ENCODE data around the gene CAPN5.
A peak's percentile ranks its signal among the peaks of the same experiment; 100 is the strongest.
"Not testable (repeated sequence)": the region's sequence is repeated elsewhere in the genome, so short reads cannot be mapped to it uniquely, and the experiment has no call there.

Gene CAPN5

DNA sequence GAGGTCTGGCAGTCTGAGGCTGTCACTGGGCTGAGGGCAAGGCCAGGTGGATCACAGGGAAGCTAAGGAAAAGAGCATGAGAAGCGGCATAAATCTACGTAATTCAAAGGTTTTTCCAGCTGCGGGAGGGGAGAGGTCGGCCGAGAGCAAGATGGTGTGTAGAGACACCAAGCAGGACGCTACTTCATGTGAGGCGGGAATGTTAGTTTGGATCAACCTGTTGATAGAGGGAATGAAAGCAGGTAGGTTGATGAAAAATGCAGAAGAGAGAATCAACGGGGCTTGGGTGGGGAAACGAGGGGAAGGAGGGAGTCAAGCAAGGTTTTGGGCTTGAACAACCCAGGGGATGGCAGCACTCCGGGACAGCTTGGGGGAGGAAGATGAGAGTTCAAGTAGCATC, 29.7 kb upstream of the CAPN5 start:
- H3K36me3 Mint-ChIP-seq (ENCODE audit: low read depth), result no peaks in the 10 kb centered on the region
- no peak overlapping the region for H3K27ac Mint-ChIP-seq
- H3K4me3 Mint-ChIP-seq, result no peak overlapping the region
- no peak for DNase-seq (ENCODE audit: low spot score)
- peaks cover 34% of the 10 kb centered on the region for H3K27me3 Mint-ChIP-seq (ENCODE audit: low read depth)
- H3K4me1 Mint-ChIP-seq (ENCODE audit: low read depth), result peaks cover 4% of the 10 kb centered on the region
- H3K9me3 Mint-ChIP-seq, result no peaks in the 10 kb centered on the region

DNA sequence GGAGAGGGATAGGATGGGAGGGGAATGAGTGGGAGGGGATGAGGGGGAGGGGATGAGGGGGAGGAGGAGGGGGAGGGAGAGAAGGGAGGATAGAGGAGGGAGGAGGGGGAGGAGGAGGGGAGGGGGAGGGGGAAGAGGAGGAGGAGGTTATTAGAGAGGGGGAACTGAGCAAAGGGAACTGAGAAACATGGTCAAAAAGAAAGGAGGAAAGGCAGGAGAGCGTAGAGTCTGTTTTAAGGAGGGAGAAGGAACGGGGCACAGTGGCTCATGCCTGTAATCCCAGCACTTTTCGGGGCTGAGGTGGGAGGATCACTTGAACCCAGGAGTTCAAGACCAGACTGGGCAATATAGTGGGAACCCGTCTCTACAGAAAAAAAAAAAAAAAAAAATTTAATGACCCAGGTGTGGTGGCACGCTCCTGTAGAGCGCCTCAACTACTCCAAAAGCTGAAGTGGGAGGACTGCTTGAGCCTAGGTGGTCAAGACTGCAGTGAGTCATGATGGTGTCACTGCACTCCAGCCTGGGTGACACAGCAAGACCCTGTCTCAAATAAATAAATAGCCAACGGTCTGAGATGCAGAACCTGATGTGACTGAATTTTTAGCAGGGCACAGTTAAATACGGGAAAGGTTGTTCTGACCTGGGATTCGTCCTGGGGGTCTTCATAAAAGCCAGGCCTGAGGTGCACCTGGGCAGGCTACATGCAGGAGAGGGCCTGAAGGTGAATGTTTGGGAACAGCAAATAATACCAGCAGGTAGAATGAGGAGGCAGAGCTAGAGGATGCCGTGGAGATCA, 28.5 kb upstream of the CAPN5 start:
- no peaks in the 10 kb centered on the region for H3K36me3 Mint-ChIP-seq (ENCODE audit: low read depth)
- peaks cover 37% of the 10 kb centered on the region for H3K27me3 Mint-ChIP-seq (ENCODE audit: low read depth)
- H3K4me3 Mint-ChIP-seq, result no peak overlapping the region
- no peak overlapping the region for H3K27ac Mint-ChIP-seq
- H3K9me3 Mint-ChIP-seq, result no peaks in the 10 kb centered on the region
- peaks cover 4% of the 10 kb centered on the region for H3K4me1 Mint-ChIP-seq (ENCODE audit: low read depth)
- DNase-seq (ENCODE audit: low spot score), result no peak

DNA sequence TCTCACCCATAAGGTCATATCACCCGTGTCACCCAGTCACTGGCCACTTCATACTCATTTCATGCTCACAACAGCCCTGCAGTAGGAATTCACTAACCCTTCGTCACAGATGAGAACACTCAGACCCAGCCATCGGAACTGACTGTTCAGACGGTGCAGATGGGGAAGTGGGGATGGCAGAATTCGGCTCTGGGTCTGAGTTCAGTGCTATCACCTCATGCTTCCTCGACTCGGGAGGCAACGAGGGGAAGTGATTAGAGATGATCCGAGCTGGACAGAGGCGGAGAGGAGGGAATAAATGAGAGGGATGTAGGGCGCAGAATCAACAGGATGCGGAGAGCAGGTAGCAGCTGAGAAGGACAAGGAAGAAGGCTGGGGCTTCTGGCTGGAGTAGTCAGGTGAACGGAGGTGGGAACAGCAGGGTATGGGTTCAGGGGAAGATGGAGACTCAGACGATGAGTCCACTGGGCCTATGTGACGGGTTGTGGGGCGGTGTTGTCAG, 27.9 kb upstream of the CAPN5 start:
- no peak for DNase-seq (ENCODE audit: low spot score)
- Mint-ChIP-seq H3K4me1 (ENCODE audit: low read depth) (peaks cover 4% of the 10 kb centered on the region), H3K36me3 (ENCODE audit: low read depth) (no peaks in the 10 kb centered on the region), H3K27ac (no peak overlapping the region), H3K27me3 (ENCODE audit: low read depth) (peaks cover 37% of the 10 kb centered on the region), H3K9me3 (no peaks in the 10 kb centered on the region), H3K4me3 (peak overlapping the region; percentile 55)

DNA sequence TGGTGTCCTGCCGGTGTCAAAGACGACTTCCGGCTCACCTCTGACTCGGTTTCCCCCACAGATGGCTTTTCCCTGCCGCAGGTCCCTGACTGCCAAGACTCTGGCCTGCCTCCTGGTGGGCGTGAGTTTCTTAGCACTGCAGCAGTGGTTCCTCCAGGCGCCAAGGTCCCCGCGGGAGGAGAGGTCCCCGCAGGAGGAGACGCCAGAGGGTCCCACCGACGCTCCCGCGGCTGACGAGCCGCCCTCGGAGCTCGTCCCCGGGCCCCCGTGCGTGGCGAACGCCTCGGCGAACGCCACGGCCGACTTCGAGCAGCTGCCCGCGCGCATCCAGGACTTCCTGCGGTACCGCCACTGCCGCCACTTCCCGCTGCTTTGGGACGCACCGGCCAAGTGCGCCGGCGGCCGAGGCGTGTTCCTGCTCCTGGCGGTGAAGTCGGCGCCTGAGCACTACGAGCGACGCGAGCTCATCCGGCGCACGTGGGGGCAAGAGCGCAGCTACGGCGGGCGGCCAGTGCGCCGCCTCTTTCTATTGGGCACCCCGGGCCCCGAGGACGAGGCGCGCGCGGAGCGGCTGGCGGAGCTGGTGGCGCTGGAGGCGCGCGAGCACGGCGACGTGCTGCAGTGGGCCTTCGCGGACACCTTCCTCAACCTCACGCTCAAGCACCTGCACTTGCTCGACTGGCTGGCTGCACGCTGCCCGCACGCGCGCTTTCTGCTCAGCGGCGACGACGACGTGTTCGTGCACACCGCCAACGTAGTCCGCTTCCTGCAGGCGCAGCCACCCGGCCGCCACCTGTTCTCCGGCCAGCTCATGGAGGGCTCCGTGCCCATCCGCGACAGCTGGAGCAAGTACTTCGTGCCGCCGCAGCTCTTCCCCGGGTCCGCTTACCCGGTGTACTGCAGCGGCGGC, 27.0 kb upstream of the CAPN5 start:
- Mint-ChIP-seq H3K4me3 (no peak overlapping the region), H3K27me3 (ENCODE audit: low read depth) (peaks cover 41% of the 10 kb centered on the region), H3K4me1 (ENCODE audit: low read depth) (peaks cover 4% of the 10 kb centered on the region), H3K27ac (no peak overlapping the region), H3K36me3 (ENCODE audit: low read depth) (no peaks in the 10 kb centered on the region), H3K9me3 (no peaks in the 10 kb centered on the region)
- peak; percentile 26 for DNase-seq (ENCODE audit: low spot score)

DNA sequence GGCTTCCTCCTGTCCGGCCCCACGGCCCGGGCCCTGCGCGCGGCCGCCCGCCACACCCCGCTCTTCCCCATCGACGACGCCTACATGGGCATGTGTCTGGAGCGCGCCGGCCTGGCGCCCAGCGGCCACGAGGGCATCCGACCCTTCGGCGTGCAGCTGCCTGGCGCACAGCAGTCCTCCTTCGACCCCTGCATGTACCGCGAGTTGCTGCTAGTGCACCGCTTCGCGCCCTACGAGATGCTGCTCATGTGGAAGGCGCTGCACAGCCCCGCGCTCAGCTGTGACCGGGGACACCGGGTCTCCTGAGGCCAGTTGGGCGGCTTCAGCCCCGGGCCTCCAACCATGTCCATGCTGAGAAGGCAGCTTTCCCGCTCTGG, 26.4 kb upstream of the CAPN5 start:
- H3K27me3 Mint-ChIP-seq (ENCODE audit: low read depth), result peaks cover 45% of the 10 kb centered on the region
- DNase-seq (ENCODE audit: low spot score), result no peak
- no peaks in the 10 kb centered on the region for H3K9me3 Mint-ChIP-seq
- H3K36me3 Mint-ChIP-seq (ENCODE audit: low read depth), result no peaks in the 10 kb centered on the region
- H3K27ac Mint-ChIP-seq, result no peak overlapping the region
- peaks cover 6% of the 10 kb centered on the region for H3K4me1 Mint-ChIP-seq (ENCODE audit: low read depth)
- peak overlapping the region; percentile 28 for H3K4me3 Mint-ChIP-seq

DNA sequence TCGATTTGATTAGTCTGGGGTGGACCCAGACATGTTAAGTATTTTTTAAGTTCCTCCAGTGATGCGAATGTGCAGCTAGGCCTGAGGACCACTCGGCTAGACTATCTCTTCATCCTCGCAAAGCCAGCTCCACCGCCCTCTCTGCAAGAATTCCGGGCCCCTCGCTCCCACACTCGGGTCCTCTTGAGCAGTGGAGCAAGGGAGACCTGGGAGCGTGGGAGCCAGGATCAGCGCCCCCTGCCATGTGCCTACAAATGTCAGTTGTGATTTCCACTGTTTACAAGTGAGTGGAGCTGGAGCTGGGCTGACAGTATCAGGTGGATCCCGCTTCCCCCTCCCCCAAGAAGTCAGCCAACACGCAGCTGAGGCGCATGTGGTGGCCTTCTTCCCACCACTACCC, 25.9 kb upstream of the CAPN5 start:
- Mint-ChIP-seq H3K36me3 (ENCODE audit: low read depth) (no peaks in the 10 kb centered on the region), H3K4me3 (peak overlapping the region; percentile 28), H3K27ac (no peak overlapping the region), H3K9me3 (no peaks in the 10 kb centered on the region), H3K4me1 (ENCODE audit: low read depth) (peaks cover 6% of the 10 kb centered on the region), H3K27me3 (ENCODE audit: low read depth) (peaks cover 47% of the 10 kb centered on the region)
- no peak for DNase-seq (ENCODE audit: low spot score)

DNA sequence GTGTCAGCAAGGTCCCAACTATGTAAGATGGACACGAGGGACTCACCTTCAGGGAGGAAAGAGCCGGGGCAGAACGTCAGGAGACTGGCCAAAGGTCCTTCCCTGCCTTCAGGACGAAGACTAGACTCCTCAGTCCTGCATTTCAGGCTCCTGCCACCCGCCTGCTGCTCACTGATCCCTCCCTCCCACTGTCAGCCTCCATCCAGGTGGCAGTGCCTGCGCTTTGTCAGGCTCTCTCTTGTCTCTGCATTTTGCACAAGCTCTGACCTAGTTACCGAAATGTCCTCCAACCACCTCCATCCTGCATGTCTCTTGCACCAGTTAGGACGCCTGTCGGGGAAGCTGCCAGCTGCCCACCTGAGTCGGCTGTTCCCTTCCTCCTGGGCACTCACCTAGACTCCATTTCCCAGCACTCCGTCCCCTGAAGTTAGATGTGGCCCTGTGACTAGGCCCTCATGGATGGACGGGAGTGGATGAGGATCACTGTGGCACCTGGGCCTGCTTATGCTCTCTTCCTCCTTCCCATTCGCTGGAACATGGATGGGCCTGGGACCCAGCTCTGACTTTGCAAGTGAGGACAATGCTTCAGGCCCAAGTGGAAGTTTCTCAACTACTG, 24.6 kb upstream of the CAPN5 start:
- H3K27ac Mint-ChIP-seq, result no peak overlapping the region
- DNase-seq (ENCODE audit: low spot score), result no peak
- H3K36me3 Mint-ChIP-seq (ENCODE audit: low read depth), result no peaks in the 10 kb centered on the region
- H3K9me3 Mint-ChIP-seq, result no peaks in the 10 kb centered on the region
- peaks cover 46% of the 10 kb centered on the region for H3K27me3 Mint-ChIP-seq (ENCODE audit: low read depth)
- no peak overlapping the region for H3K4me3 Mint-ChIP-seq
- H3K4me1 Mint-ChIP-seq (ENCODE audit: low read depth), result peaks cover 15% of the 10 kb centered on the region

DNA sequence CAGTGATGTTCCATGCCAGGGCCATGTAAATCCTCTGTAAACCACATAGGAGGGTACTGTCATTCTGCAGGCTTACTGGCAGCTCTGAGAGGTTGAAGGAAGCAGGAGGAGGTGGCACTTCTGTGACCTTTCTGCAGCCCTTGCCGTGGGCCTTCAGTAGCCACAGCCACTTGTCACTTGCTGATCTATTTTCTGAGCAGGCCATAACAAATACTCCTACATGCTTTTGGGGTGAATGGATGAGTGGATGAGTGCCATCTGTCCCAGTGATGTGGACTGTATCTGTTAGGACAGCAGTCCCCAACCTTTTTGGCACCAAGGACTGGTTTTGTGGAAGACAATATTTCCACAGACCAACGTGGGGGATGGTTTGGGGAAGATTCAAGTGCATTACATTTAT, 22.4 kb upstream of the CAPN5 start:
- Mint-ChIP-seq H3K27me3 (ENCODE audit: low read depth) (peaks cover 30% of the 10 kb centered on the region), H3K4me3 (no peak overlapping the region), H3K9me3 (no peaks in the 10 kb centered on the region), H3K36me3 (ENCODE audit: low read depth) (no peaks in the 10 kb centered on the region), H3K4me1 (ENCODE audit: low read depth) (peaks cover 12% of the 10 kb centered on the region), H3K27ac (no peak overlapping the region)
- no peak for DNase-seq (ENCODE audit: low spot score)

DNA sequence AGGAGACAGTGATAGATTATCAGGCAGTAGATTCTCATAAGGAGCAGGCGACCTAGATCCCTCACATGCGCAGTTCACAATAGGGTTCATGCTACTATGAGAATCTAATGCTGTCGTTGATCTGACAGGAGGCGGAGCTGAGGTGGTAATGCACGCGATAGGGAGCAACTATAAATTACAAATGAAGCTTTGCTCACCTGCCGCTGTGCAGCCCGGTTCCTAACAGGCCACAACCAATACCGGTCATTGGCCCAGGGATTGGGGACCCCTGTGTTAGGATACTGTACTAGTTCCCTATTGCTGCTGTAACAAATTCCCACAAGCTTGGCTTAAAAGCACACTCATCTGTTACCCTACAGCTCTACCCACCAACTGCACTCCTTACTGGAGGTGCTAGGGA, 21.9 kb upstream of the CAPN5 start:
- Mint-ChIP-seq H3K27ac (no peak overlapping the region), H3K9me3 (no peaks in the 10 kb centered on the region), H3K4me3 (no peak overlapping the region), H3K27me3 (ENCODE audit: low read depth) (peaks cover 30% of the 10 kb centered on the region), H3K4me1 (ENCODE audit: low read depth) (peaks cover 12% of the 10 kb centered on the region), H3K36me3 (ENCODE audit: low read depth) (no peaks in the 10 kb centered on the region)
- DNase-seq (ENCODE audit: low spot score), result no peak

DNA sequence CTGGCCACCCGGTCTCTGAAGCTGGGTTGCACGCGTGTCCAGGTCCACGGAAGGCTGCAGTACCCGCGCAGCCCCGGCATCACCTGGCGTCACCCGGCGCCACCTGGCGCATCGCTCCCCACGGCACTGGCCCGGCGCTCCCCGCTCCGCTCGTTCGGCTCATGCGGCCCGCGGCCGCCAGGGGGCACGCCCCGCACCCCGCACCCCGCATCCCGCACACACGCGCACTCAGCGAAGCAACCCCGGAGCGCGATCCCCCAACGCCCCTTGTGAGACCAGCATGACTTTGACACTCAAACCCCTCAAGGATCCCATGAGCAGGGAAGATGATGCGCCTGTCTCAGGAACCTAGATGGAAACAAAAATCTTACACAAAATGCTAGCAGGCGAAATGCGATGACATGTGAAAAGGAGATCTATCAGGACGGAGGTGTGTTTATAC, 20.7 kb upstream of the CAPN5 start:
- Mint-ChIP-seq H3K27ac (no peak overlapping the region), H3K9me3 (no peaks in the 10 kb centered on the region), H3K27me3 (ENCODE audit: low read depth) (peaks cover 23% of the 10 kb centered on the region), H3K4me3 (no peak overlapping the region), H3K4me1 (ENCODE audit: low read depth) (peaks cover 12% of the 10 kb centered on the region), H3K36me3 (ENCODE audit: low read depth) (no peaks in the 10 kb centered on the region)
- DNase-seq (ENCODE audit: low spot score), result peak; percentile 47

DNA sequence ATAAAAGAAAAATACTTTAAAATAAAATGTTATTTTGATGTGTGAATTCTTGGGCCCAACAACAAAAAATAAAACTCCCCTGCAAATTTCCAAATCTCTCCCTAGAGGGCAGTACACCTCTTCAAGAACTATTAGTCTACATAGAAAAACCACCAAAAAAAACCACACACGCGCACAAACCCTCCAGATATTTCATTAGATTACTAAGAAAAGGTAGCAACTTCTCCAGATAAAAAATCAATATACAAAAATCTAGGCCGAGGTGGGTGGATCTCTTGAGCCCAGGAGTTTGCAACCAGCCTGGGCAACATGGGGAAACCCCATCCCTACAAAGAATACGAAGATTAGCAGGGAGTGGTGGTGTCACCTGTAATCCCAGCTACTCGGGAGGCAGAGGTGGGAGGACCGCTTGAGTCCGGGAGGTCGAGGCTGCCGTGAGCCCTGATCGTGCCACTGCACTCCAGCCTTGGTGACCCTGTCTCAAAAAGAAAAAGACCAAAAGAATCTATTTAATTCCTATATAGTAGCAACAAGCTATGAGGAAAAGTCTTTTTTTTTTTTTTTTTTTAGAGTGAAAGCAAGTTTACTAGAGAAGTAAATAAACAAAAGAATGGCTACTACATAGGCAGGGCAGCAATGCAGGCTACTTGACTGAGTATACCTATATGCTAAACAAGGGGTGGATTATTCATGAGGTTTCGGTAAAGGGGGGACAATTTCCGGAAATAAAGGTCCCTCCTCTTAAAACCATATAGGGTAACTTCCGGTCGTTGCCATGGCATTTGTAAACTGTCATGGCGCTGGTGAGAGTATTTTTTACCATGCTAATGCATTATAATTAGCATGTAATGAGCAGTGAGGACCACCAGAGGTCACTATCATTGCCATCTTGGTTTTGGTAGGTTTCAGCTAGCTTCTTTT, 19.5 kb upstream of the CAPN5 start:
- H3K9me3 Mint-ChIP-seq, result no peaks in the 10 kb centered on the region
- peaks cover 12% of the 10 kb centered on the region for H3K4me1 Mint-ChIP-seq (ENCODE audit: low read depth)
- peak; percentile 72 for DNase-seq (ENCODE audit: low spot score)
- H3K4me3 Mint-ChIP-seq, result peak overlapping the region; percentile 68
- H3K36me3 Mint-ChIP-seq (ENCODE audit: low read depth), result no peaks in the 10 kb centered on the region
- peak overlapping the region; percentile 74 for H3K27ac Mint-ChIP-seq
- peaks cover 20% of the 10 kb centered on the region for H3K27me3 Mint-ChIP-seq (ENCODE audit: low read depth)

DNA sequence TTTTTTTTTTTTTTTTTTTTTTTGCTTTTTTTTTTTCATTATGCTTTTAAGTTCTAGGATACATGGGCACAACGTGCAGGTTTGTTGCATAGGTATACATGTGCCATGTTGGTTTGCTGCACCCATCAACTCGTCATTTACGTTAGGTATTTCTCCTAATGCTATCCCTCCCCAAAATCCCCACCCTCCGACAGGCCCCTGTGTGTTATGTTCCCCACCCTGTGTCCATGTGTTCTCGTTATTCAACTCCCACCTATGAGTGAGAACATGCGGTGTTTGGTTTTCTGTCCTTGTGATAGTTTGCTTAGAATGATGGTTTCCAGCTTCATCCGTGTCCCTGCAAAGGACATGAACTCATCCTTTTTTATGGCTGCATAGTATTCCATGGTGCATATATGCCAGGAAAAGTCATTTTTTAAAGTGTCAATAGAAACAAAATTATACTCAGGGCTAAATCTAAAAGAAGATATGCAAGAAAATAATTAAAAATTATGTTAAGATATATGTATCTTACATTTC, 18.8 kb upstream of the CAPN5 start:
- Mint-ChIP-seq H3K27me3 (ENCODE audit: low read depth) (peaks cover 19% of the 10 kb centered on the region), H3K4me1 (ENCODE audit: low read depth) (peaks cover 12% of the 10 kb centered on the region)
- H3K36me3 Mint-ChIP-seq (ENCODE audit: low read depth); H3K27ac Mint-ChIP-seq; H3K9me3 Mint-ChIP-seq; DNase-seq (ENCODE audit: low spot score); H3K4me3 Mint-ChIP-seq: not testable (repeated sequence)

DNA sequence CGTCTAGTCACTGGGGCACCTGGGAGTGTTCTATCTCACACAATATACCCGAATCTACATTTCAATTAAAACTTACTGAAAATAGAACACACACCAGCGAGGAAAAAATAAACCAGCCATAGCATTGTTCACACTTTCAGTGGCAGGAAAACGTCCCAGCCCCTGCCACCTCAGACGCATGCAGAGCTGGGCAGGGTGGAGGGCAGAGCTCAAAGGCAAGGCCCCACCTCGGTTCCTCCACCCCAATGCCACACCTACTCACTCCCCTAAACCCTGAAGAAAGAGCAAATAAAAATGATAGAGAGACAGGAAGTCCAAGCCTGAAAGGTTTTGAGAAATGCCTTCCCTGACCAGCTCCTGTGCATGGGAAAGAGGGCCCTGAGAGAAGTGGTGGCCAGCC, 17.7 kb upstream of the CAPN5 start:
- no peaks in the 10 kb centered on the region for H3K9me3 Mint-ChIP-seq
- H3K4me3 Mint-ChIP-seq, result no peak overlapping the region
- no peak for DNase-seq (ENCODE audit: low spot score)

More for the DNA sequence above, 17.7 kb upstream of the CAPN5 start:
- peaks cover 18% of the 10 kb centered on the region for H3K27me3 Mint-ChIP-seq (ENCODE audit: low read depth)
- peaks cover 12% of the 10 kb centered on the region for H3K4me1 Mint-ChIP-seq (ENCODE audit: low read depth)
- H3K36me3 Mint-ChIP-seq (ENCODE audit: low read depth), result no peaks in the 10 kb centered on the region
- no peak overlapping the region for H3K27ac Mint-ChIP-seq

Data from T-helper 2 cell treated with Interferon-gamma antibody and Interleukin-4, amounts not matched to agents 5 μg/mL and 100 μg/mL, for 36 hours (primary cell).